Spleen (tissue), 11 donors: ENCODE results near the gene LY6G6D. TPM values are rescaled to one million over a fixed set of nuclear protein-coding genes. Genes with fewer than 3 reads are reported as not detected.

Source experiments
- DNase-seq: peaks from one replicate; pipeline ENCODE4 v3.0.0-alpha.2; 2020
- H3K27ac ChIP-seq, 8 donors: fragments of 200-600 bp; sonication (generic) in 7 of 8; 1 replicate in 4 of 8; 2 replicates in 4 of 8; pipeline versions ENCODE4 v1.5.0 to v1.8.0; 2016 to 2021; ENCODE audit warnings: inconsistent platforms in 4 of 8, mild to moderate bottlenecking in 4 of 8, moderate library complexity in 1 of 8
- H3K27me3 ChIP-seq, 7 donors: fragments of 200-600 bp; sonication (generic) in 6 of 7; replicated peaks in 1 of 7; 1 replicate in 4 of 7; 2 replicates in 3 of 7; pipeline versions ENCODE4 v1.5.0 to v1.8.0; 2016 to 2021; ENCODE audit warnings: inconsistent platforms in 3 of 7, mild to moderate bottlenecking in 1 of 7
- H3K36me3 ChIP-seq, 6 donors: fragments of 200-600 bp; sonication (generic) in 5 of 6; 1 replicate in 4 of 6; 2 replicates in 2 of 6; pipeline versions ENCODE4 v1.5.0 to v1.8.0; 2016 to 2021; ENCODE audit warnings: inconsistent platforms in 2 of 6
- H3K4me1 ChIP-seq, 6 donors: fragments of 200-600 bp; sonication (generic) in 5 of 6; 1 replicate in 3 of 6; 2 replicates in 3 of 6; pipeline versions ENCODE4 v1.5.0 to v1.8.0; 2016 to 2021; ENCODE audit warnings: inconsistent platforms in 3 of 6
- H3K4me3 ChIP-seq, 8 donors: fragments of 200-600 bp; sonication (generic) in 7 of 8; 1 replicate in 4 of 8; 2 replicates in 4 of 8; pipeline versions ENCODE4 v1.5.0 to v1.8.0; 2016 to 2021; ENCODE audit warnings: inconsistent platforms in 4 of 8, mild to moderate bottlenecking in 4 of 8, moderate library complexity in 2 of 8
- H3K9me3 ChIP-seq, 8 donors: fragments of 200-600 bp; sonication (generic) in 7 of 8; 1 replicate in 4 of 8; 2 replicates in 4 of 8; pipeline versions ENCODE4 v1.5.0 to v1.8.0; 2016 to 2021; ENCODE audit warnings: inconsistent platforms in 4 of 8
- CTCF ChIP-seq, 11 experiments: fragments of 200-600 bp in 7 of 11; fragments of 450-650 bp in 4 of 11; sonication (generic) in 4 of 11; IDR thresholded peaks in 8 of 11; conservative IDR thresholded peaks in 3 of 11; 1 replicate in 7 of 11; 2 replicates in 4 of 11; pipeline versions ENCODE4 v1.4.0 to v1.8.0; 2016 to 2021; ENCODE audit warnings: antibody characterized with exemption in 11 of 11, inconsistent platforms in 4 of 11, mild to moderate bottlenecking in 1 of 11
- POLR2A ChIP-seq, 3 donors: fragments of 450-650 bp; IDR thresholded peaks; one replicate each; pipeline ENCODE4 v1.5.1; 2017; ENCODE audit warnings: antibody characterized with exemption in 3 of 3, mild to moderate bottlenecking in 1 of 3
- POLR2AphosphoS5 ChIP-seq, 3 donors: sonication (generic); formaldehyde crosslinking; IDR thresholded peaks; one replicate each; pipeline ENCODE4 v1.5.1; 2017; ENCODE audit warnings: antibody characterized with exemption in 3 of 3
- WGBS, 5 donors: extraction: QIAGEN DNeasy Blood & Tissue Kit in 3 of 5; methylation state at CpG; one replicate each; pipeline versions ENCODE4 v1.1.5 to v1.1.7; 2013 to 2018; 5-methylcytosine and 5-hydroxymethylcytosine counted together
- intact Hi-C: fragments of 100-400 bp; cut with DNase I; formaldehyde crosslinking; loops from one replicate; pipeline ENCODE4 v1.15.0; 2023; ENCODE audit warnings: low total_unique reads
- polyA plus RNA-seq, 3 donors: library from polyadenylated mRNA; stranded (reverse); fragments of 200-250 nt; gene quantifications; one replicate each; pipeline ENCODE4 v1.2.1, GENCODE V29; 2013
- total RNA-seq, 7 donors: library from RNA; depleted of rRNA in 3 of 7; stranded (reverse); fragments of >200 nt in 3 of 7; fragmentation: NEBNext Ultra II Directional in 4 of 7; extraction: Animal tissue kit (Norgen Biotek cat#: 25700) in 4 of 7; gene quantifications; one replicate each; pipeline versions ENCODE4 v1.1.0 to v1.2.1, GENCODE V29; 2016 to 2021
- donor health status: healthy with polysubstance abuse.
- donor health status: DM: no; HTN: no; CAD: no; lungs with moderate emphysema.
- donor health status: DM: no; HTN: no; CAD: no.
- donor health status: Bipolar disorder and iron deficiency.
- donor health status: healthy.
- donor health status: DM: no; HTN: no; CAD: no.
- donor health status: DM: yes; HTN: yes; CAD: no.

LY6G6D gene
- total and polyA plus RNA-seq, 10 donors = not detected

GRCh38 chr6:31691078-31691463 lies 24.1 kb upstream of the LY6G6D start:
- H3K27me3 ChIP-seq = no peaks in the 10 kb centered on the region
- 90 to 97% (median 96%) methylated on average over 6 of the region's 6 CpGs for WGBS, 5 donors
- H3K4me3 ChIP-seq = no peak overlapping the region
- TF ChIP-seq POLR2A (IDR thresholded peaks at IDR 0.05) (no peak), CTCF (IDR thresholded peaks at IDR 0.05 in 8 of 11, conservative IDR thresholded peaks at IDR 0.05 in 3 of 11) (no peak), POLR2AphosphoS5 (IDR thresholded peaks at IDR 0.05) (no peak)
- DNase-seq = no peak
- peaks cover 0 to 100% (median 99%) of the 10 kb centered on the region in 6 donors for H3K36me3 ChIP-seq
- H3K9me3 ChIP-seq = no peaks in the 10 kb centered on the region
- H3K27ac ChIP-seq = no peak overlapping the region
- peaks cover 0 to 14% (median 9%) of the 10 kb centered on the region in 6 donors for H3K4me1 ChIP-seq
- intact Hi-C loops = no loop called here

- Histone ChIP-seq H3K27ac (no peak overlapping the region), H3K9me3 (no peaks in the 10 kb centered on the region), H3K36me3 (peaks cover 0 to 100% (median 99%) of the 10 kb centered on the region in 6 donors), H3K4me3 (no peak overlapping the region), H3K4me1 (peaks cover 0 to 14% (median 9%) of the 10 kb centered on the region in 6 donors), H3K27me3 (no peaks in the 10 kb centered on the region)
- TF ChIP-seq POLR2A (IDR thresholded peaks at IDR 0.05) (no peak), CTCF (IDR thresholded peaks at IDR 0.05 in 8 of 11, conservative IDR thresholded peaks at IDR 0.05 in 3 of 11) (no peak), POLR2AphosphoS5 (IDR thresholded peaks at IDR 0.05) (no peak)
- intact Hi-C loops = no loop called here
- WGBS, 5 donors = 91 to 97% (median 96%) methylated on average over 8 to 12 of the region's 12 CpGs
- no peak for DNase-seq
Measured at GRCh38 chr6:31691564-31692108, 23.5 kb upstream of the LY6G6D start.

GRCh38 chr6:31692353-31692752 lies 22.8 kb upstream of the LY6G6D start:
- intact Hi-C loops = no loop called here
- H3K27ac ChIP-seq = no peak overlapping the region
- DNase-seq = no peak
- H3K4me1 ChIP-seq = peaks cover 0 to 17% (median 10%) of the 10 kb centered on the region in 6 donors
- no peak for TF ChIP-seq POLR2AphosphoS5 (IDR thresholded peaks at IDR 0.05)
- TF ChIP-seq CTCF (IDR thresholded peaks at IDR 0.05 in 8 of 11, conservative IDR thresholded peaks at IDR 0.05 in 3 of 11) = no peak
- TF ChIP-seq POLR2A (IDR thresholded peaks at IDR 0.05) = no peak
- H3K4me3 ChIP-seq = no peak overlapping the region
- H3K27me3 ChIP-seq = no peaks in the 10 kb centered on the region
- 87 to 97% (median 92%) methylated on average over 4 of the region's 4 CpGs for WGBS, 5 donors
- H3K36me3 ChIP-seq = peaks cover 0 to 100% (median 98%) of the 10 kb centered on the region in 6 donors
- no peaks in the 10 kb centered on the region for H3K9me3 ChIP-seq

GRCh38 chr6:31692886-31693285 lies 22.3 kb upstream of the LY6G6D start:
- H3K27me3 ChIP-seq = no peaks in the 10 kb centered on the region
- H3K36me3 ChIP-seq = peaks cover 0 to 100% (median 93%) of the 10 kb centered on the region in 6 donors
- no peak for DNase-seq
- intact Hi-C loops = no loop called here
- H3K27ac ChIP-seq = no peak overlapping the region
- H3K4me1 ChIP-seq = peaks cover 0 to 22% (median 13%) of the 10 kb centered on the region in 6 donors
- WGBS, 5 donors = 82 to 97% (median 92%) methylated on average over 9 of the region's 9 CpGs
- H3K9me3 ChIP-seq = no peaks in the 10 kb centered on the region
- TF ChIP-seq CTCF (IDR thresholded peaks at IDR 0.05 in 8 of 11, conservative IDR thresholded peaks at IDR 0.05 in 3 of 11) = no peak
- no peak for TF ChIP-seq POLR2AphosphoS5 (IDR thresholded peaks at IDR 0.05)
- no peak for TF ChIP-seq POLR2A (IDR thresholded peaks at IDR 0.05)
- no peak overlapping the region for H3K4me3 ChIP-seq
